SK-N-MC (cell line): Measurements from ENCODE around the gene KDM1A.

Experiments
- EZH2 ChIP-seq: fragments of 200-600 bp; sonication (generic); IDR thresholded peaks from one replicate; pipeline ENCODE4 v1.6.1; 2017; ENCODE audit warnings: antibody characterized with exemption
- FOXP2 ChIP-seq: optimal IDR thresholded peaks from 2 replicates; pipeline ENCODE3; 2011; ENCODE audit warnings: mild to moderate bottlenecking, moderate library complexity; ENCODE audit not compliant: insufficient read depth; ENCODE audit errors: extremely low read length, control extremely low read depth
- POLR2AphosphoS5 ChIP-seq: IDR thresholded peaks from 2 replicates; pipeline ENCODE4 v1.6.1; 2012; ENCODE audit warnings: mild to moderate bottlenecking, low read depth, low read length, borderline replicate concordance

DNA sequence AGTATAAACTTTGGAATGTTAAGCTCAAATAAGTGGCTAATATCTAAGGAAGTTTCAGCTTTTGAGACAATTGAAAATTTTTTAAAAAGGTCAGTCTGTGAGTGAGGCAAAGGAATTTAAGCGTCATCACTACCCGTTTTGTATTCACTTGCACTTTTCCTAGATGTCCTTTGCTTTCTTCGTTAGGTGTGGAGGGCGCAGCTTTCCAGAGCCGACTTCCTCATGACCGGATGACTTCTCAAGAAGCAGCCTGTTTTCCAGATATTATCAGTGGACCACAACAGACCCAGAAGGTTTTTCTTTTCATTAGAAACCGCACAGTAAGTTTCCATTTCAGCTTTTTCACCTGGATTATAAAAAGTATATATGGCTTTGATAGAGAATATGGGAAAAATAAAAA, 30.9 kb downstream of the KDM1A start:
- TF ChIP-seq POLR2AphosphoS5, result no peak
- TF ChIP-seq EZH2, result no peak
- no peak for TF ChIP-seq FOXP2
